Central memory CD8-positive, alpha-beta T cell (primary cell): ENCODE data around the gene DYNC1H1.
"Not testable (repeated sequence)": the region's sequence is repeated elsewhere in the genome, so short reads cannot be mapped to it uniquely, and the experiment has no call there.

Experiments
- ATAC-seq: fragments of 150-1000 bp; cut with Tn5 transposase; replicated peaks from 2 replicates; pipeline ENCODE4 v1.10.0; 2022; ENCODE audit warnings: mild to moderate bottlenecking, moderate FRiP score, moderate number of reproducible peaks; ENCODE audit not compliant: poor library complexity, severe bottlenecking; ENCODE audit errors: extremely low read depth
- DNase-seq, 2 donors: peaks; one replicate each; pipeline ENCODE4 v3.0.0; 2021; ENCODE audit warnings: low spot score in 2 of 2
- H3K27ac Mint-ChIP-seq: one replicate; pipeline ENCODE4 v1.8.0; 2022; ENCODE audit warnings: low read depth, mild to moderate bottlenecking, moderate library complexity, mixed read lengths
- H3K27me3 Mint-ChIP-seq: one replicate; pipeline ENCODE4 v1.8.0; 2022; ENCODE audit warnings: mixed read lengths
- H3K36me3 Mint-ChIP-seq: one replicate; pipeline ENCODE4 v1.8.0; 2022; ENCODE audit warnings: mild to moderate bottlenecking, moderate library complexity, mixed read lengths; ENCODE audit not compliant: insufficient read depth
- H3K4me1 Mint-ChIP-seq: one replicate; pipeline ENCODE4 v1.8.0; 2022; ENCODE audit warnings: mixed read lengths
- H3K4me3 Mint-ChIP-seq: one replicate; pipeline ENCODE4 v1.8.0; 2022; ENCODE audit warnings: mild to moderate bottlenecking, moderate library complexity, mixed read lengths
- H3K9me3 Mint-ChIP-seq: one replicate; pipeline ENCODE4 v1.8.0; 2022; ENCODE audit warnings: mixed read lengths

DYNC1H1 gene

GRCh38 chr14:101972126-101972866, 7.9 kb downstream of the DYNC1H1 start:
- no peak overlapping the region for H3K4me3 Mint-ChIP-seq
- DNase-seq: no peak
- H3K27me3 Mint-ChIP-seq: no peaks in the 10 kb centered on the region
- H3K27ac Mint-ChIP-seq: no peak overlapping the region
- no peaks in the 10 kb centered on the region for H3K9me3 Mint-ChIP-seq
- peaks cover 26% of the 10 kb centered on the region for H3K36me3 Mint-ChIP-seq
- H3K4me1 Mint-ChIP-seq: peaks cover 45% of the 10 kb centered on the region
- no peak for ATAC-seq

- no peak for DNase-seq
- Mint-ChIP-seq H3K4me1 (peaks cover 41% of the 10 kb centered on the region), H3K9me3 (no peaks in the 10 kb centered on the region), H3K27me3 (no peaks in the 10 kb centered on the region), H3K4me3 (no peak overlapping the region), H3K36me3 (peaks cover 32% of the 10 kb centered on the region), H3K27ac (no peak overlapping the region)
- no peak for ATAC-seq
These were observed 9.0 kb downstream of the DYNC1H1 start for GRCh38 chr14:101973356-101973755.

DNA sequence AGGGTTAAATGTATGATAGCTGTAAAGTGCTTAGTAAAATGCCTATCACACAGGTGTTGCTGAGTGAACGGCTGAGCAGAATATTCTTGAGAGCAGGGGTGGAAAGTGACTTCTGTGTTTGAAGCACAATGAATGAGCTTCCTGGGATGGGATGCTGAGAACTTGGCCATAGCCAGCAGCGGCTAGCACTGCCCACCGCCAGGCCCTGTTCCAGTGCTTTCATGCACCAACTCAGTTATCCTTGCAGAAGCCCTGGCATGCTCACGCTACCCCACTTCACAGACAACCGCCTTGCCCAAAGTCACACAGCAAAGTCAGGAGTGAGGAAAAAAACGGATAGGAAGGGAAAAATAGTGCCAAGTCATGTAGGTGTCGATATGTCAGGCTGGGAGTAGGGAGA, 10.9 kb downstream of the DYNC1H1 start:
- Mint-ChIP-seq H3K36me3 (peaks cover 45% of the 10 kb centered on the region), H3K9me3 (no peaks in the 10 kb centered on the region), H3K4me1 (peaks cover 35% of the 10 kb centered on the region), H3K27ac (no peak overlapping the region), H3K27me3 (no peaks in the 10 kb centered on the region), H3K4me3 (no peak overlapping the region)
- DNase-seq: no peak
- no peak for ATAC-seq

DNA sequence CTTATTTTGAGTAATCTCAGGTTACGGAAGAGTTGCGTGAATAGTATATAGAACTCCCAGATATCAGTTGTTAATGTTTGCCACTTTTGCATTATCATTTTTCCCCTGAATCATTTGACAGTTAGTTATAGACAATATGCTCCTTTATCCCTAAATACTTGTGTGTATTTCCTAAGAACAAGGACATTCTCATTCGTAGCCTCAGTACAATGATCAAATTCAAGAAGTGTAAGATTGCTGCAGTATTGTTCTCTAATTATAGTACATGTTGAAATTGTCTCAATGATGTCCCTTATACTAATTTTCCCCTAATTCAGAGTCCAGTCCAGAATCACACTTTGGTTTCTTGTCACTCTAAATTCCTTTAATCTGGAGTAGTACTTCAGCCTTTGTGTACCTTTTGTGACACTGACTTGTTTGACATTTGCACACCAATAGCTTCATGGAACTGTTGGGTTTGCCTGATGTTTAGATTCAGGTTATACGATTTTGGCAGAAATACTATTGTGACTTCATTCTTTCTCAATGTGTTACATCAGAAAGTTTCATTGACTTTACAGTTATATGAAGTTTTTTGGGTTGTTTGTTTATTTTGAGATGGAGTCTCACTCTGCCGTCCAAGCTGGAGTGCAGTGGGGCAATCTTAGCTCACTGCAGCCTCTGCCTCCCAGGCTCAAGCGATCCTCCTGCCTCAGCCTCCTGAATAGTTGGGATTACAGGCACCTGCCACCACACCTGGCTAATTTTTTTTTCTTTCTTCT, 13.1 kb downstream of the DYNC1H1 start:
- DNase-seq (no peak), ATAC-seq (no peak)
- no peak overlapping the region for H3K27ac Mint-ChIP-seq
- H3K4me3 Mint-ChIP-seq: no peak overlapping the region
- H3K36me3 Mint-ChIP-seq: peaks cover 56% of the 10 kb centered on the region
- no peaks in the 10 kb centered on the region for H3K27me3 Mint-ChIP-seq
- no peaks in the 10 kb centered on the region for H3K9me3 Mint-ChIP-seq
- peaks cover 27% of the 10 kb centered on the region for H3K4me1 Mint-ChIP-seq

DNA sequence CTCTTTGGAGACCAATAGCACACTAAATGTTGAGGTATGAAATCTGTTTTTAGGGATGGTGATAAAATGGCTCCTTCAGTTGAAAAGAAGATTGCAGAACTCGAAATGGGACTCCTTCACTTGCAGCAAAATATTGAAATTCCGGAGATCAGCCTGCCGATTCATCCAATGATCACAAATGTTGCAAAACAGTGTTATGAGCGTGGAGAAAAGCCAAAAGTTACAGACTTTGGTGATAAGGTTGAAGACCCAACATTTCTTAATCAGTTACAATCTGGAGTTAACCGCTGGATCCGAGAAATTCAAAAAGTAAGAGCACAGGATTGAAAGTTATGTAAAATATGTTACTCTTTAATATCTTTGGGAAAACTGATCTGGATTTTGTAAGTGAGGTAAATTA, 15.3 kb downstream of the DYNC1H1 start:
- DNase-seq: no peak
- H3K9me3 Mint-ChIP-seq: no peaks in the 10 kb centered on the region
- no peak for ATAC-seq
- H3K4me3 Mint-ChIP-seq: no peak overlapping the region
- H3K27ac Mint-ChIP-seq: no peak overlapping the region
- peaks cover 24% of the 10 kb centered on the region for H3K4me1 Mint-ChIP-seq
- H3K36me3 Mint-ChIP-seq: peaks cover 73% of the 10 kb centered on the region
- H3K27me3 Mint-ChIP-seq: no peaks in the 10 kb centered on the region

DNA sequence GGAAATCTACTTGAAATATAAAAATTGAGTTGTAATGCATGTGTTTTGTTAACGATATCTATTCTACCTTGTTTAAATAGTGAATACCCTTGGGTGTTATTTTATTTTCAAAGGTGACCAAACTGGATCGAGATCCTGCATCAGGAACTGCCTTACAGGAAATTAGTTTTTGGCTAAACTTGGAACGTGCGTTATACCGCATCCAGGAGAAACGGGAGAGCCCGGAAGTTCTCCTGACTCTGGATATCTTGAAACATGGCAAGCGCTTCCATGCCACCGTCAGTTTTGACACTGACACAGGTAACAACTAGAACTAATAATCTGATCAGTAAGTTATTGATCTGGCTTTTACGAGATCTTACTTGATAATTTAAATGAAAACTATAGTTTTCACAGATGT, 15.9 kb downstream of the DYNC1H1 start:
- Mint-ChIP-seq H3K4me1 (peaks cover 18% of the 10 kb centered on the region), H3K36me3 (peaks cover 74% of the 10 kb centered on the region), H3K4me3 (no peak overlapping the region), H3K9me3 (no peaks in the 10 kb centered on the region), H3K27ac (no peak overlapping the region), H3K27me3 (no peaks in the 10 kb centered on the region)
- ATAC-seq: no peak
- DNase-seq: no peak

- Mint-ChIP-seq H3K27ac (no peak overlapping the region), H3K9me3 (no peaks in the 10 kb centered on the region), H3K36me3 (peaks cover 77% of the 10 kb centered on the region), H3K4me1 (peaks cover 18% of the 10 kb centered on the region), H3K27me3 (no peaks in the 10 kb centered on the region), H3K4me3 (no peak overlapping the region)
- no peak for ATAC-seq
- DNase-seq: no peak
These were observed 16.3 kb downstream of the DYNC1H1 start for GRCh38 chr14:101980700-101981099.

DNA sequence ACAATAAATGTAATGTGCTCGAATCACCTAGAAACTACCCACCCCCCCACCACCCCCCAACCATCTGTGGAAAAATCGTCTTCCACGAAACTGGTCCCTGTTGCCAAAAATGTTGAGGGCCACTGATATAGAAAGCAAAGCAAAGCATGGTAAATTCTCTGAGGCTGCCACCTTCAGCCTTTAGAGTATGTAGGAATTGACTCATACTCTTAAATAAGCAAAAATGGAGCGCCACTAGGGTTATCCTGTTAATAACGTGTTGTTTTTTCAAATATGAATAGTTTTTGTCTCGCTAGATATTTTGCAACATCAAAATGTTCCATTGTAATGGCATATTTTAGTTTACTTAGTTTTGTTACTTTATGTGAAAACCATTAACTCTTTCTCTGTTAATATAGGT, 18.2 kb downstream of the DYNC1H1 start:
- H3K27ac Mint-ChIP-seq: no peak overlapping the region
- H3K36me3 Mint-ChIP-seq: peaks cover 78% of the 10 kb centered on the region
- no peak for DNase-seq

DNA sequence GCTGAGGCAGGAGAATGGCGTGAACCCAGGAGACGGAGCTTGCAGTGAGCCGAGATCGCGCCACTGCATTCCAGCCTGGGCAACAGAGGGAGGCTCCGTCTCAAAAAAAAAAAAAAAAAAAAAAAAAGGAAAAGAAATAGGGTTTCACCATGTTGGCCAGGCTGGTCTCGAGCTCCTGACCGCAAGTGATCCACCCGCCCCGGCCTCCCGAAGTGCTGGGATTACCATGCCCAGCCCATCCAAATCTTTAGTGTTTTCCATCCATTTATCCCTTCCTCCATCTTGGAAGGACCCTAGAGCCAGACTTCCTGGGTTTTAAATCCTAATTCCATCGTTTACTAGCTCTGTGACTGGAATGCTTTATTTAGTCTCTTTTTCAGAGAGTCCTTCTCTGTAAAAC, 20.5 kb downstream of the DYNC1H1 start:
- DNase-seq, H3K27ac Mint-ChIP-seq, H3K27me3 Mint-ChIP-seq, H3K9me3 Mint-ChIP-seq, H3K4me3 Mint-ChIP-seq, ATAC-seq: not testable (repeated sequence)
- H3K4me1 Mint-ChIP-seq: peaks cover 22% of the 10 kb centered on the region
- H3K36me3 Mint-ChIP-seq: peaks cover 79% of the 10 kb centered on the region

More for the DNA sequence above, 18.2 kb downstream of the DYNC1H1 start:
- H3K27me3 Mint-ChIP-seq: no peaks in the 10 kb centered on the region
- no peak for ATAC-seq
- no peaks in the 10 kb centered on the region for H3K9me3 Mint-ChIP-seq
- peaks cover 24% of the 10 kb centered on the region for H3K4me1 Mint-ChIP-seq
- no peak overlapping the region for H3K4me3 Mint-ChIP-seq

DNA sequence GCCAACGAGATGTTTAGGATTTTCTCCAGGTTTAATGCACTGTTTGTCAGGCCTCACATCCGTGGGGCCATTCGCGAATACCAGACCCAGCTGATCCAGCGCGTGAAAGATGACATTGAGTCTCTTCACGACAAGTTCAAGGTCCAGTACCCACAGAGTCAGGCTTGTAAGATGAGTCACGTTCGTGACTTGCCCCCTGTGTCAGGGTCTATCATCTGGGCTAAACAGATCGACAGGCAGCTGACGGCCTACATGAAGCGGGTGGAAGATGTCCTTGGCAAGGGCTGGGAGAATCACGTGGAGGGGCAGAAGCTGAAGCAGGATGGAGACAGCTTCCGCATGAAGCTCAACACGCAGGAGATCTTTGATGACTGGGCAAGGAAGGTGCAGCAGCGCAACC, 21.6 kb downstream of the DYNC1H1 start:
- Mint-ChIP-seq H3K4me3 (no peak overlapping the region), H3K36me3 (peaks cover 77% of the 10 kb centered on the region), H3K27me3 (no peaks in the 10 kb centered on the region), H3K4me1 (peaks cover 17% of the 10 kb centered on the region), H3K9me3 (no peaks in the 10 kb centered on the region), H3K27ac (peak overlapping the region; percentile 29)
- no peak for DNase-seq
- no peak for ATAC-seq

DNA sequence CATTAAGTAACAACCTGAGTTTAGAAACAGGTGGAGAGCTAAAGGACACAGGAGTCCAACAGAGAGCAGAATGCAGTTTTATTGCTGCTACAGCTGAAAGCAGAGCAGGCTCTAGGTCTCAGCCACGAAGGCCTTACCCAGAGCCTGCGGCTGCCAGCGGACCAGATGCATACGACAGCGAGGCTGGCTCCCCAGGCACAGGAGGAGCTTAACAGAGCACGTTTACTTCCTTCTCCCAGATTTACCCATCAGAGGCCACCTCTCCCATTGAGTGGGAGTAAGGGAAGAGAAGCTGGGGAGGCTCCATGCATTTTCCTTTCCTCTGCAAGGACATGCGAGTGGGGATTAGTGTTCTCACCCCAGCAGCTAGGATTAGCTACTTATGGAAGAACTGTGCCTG, 22.6 kb downstream of the DYNC1H1 start:
- peaks cover 17% of the 10 kb centered on the region for H3K4me1 Mint-ChIP-seq
- no peak for DNase-seq
- H3K9me3 Mint-ChIP-seq: no peaks in the 10 kb centered on the region
- no peak for ATAC-seq
- no peaks in the 10 kb centered on the region for H3K27me3 Mint-ChIP-seq
- H3K27ac Mint-ChIP-seq: no peak overlapping the region
- H3K36me3 Mint-ChIP-seq: peaks cover 71% of the 10 kb centered on the region
- H3K4me3 Mint-ChIP-seq: no peak overlapping the region

DNA sequence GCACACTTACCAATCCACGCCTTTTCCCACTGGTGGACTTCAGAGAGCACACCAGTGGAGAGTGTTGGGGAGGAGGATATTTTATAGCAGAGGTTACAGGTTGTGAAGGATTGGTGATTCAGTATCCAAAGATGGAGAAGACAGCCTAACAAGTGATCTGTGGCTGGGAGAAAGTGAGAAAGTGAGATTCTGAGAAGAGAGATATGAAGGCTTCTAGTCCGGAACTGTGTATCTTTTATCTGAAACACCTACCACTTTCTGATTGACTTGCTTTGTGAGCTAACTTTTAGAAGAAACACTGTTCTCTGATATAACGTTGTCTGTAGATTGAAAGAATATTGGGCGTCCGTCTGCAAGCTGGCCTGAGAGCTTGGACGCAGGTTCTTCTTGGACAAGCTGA, 24.0 kb downstream of the DYNC1H1 start:
- H3K4me1 Mint-ChIP-seq: peaks cover 26% of the 10 kb centered on the region
- no peaks in the 10 kb centered on the region for H3K27me3 Mint-ChIP-seq
- no peak overlapping the region for H3K27ac Mint-ChIP-seq
- H3K9me3 Mint-ChIP-seq: no peaks in the 10 kb centered on the region
- H3K4me3 Mint-ChIP-seq: no peak overlapping the region
- ATAC-seq: no peak
- H3K36me3 Mint-ChIP-seq: peaks cover 74% of the 10 kb centered on the region
- DNase-seq: no peak

DNA sequence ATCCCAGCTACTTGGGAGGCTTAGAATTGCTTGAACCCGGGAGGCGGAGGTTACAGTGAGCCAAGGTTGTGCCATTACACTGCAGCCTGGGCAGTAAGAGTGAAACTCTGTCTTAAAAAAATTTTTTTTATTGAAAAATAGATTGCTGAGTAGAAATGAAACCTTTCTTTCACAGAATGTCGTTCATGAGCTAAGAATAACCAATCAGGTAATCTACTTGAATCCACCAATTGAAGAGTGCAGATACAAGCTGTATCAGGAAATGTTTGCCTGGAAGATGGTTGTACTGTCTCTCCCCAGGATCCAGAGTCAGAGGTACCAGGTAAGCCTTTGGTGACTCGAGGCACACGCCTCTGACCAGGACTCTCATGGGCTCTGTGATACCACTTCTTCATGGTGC, 27.0 kb downstream of the DYNC1H1 start:
- no peaks in the 10 kb centered on the region for H3K9me3 Mint-ChIP-seq
- H3K36me3 Mint-ChIP-seq: peaks cover 80% of the 10 kb centered on the region
- H3K4me3 Mint-ChIP-seq: no peak overlapping the region
- peak overlapping the region; percentile 27 for H3K27ac Mint-ChIP-seq
- ATAC-seq: no peak
- no peaks in the 10 kb centered on the region for H3K27me3 Mint-ChIP-seq
- peaks cover 24% of the 10 kb centered on the region for H3K4me1 Mint-ChIP-seq
- DNase-seq: no peak
